ENCODE measurements around the gene WRNIP1.

DNA sequence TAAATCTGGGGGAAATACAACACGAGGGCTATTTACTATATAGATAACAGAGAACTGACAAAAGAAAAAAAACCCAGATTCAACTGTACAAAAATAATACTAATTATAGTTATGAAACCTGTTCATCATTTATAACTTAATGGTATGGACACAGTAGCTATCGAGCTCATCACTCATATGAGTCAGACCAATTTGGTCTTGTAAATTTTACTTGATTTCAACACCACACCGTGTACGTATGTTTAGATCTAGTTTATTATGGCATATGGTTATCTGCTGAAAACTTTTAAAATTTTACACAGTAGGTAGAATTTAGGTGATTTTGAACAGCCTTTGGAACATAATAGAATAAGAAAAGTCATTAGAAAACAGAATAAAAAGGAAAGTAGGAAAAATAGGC, 19.9 kb upstream of the WRNIP1 start:
- TF ChIP-seq, protein P1, sequence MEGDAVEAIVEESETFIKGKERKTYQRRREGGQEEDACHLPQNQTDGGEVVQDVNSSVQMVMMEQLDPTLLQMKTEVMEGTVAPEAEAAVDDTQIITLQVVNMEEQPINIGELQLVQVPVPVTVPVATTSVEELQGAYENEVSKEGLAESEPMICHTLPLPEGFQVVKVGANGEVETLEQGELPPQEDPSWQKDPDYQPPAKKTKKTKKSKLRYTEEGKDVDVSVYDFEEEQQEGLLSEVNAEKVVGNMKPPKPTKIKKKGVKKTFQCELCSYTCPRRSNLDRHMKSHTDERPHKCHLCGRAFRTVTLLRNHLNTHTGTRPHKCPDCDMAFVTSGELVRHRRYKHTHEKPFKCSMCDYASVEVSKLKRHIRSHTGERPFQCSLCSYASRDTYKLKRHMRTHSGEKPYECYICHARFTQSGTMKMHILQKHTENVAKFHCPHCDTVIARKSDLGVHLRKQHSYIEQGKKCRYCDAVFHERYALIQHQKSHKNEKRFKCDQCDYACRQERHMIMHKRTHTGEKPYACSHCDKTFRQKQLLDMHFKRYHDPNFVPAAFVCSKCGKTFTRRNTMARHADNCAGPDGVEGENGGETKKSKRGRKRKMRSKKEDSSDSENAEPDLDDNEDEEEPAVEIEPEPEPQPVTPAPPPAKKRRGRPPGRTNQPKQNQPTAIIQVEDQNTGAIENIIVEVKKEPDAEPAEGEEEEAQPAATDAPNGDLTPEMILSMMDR (IDR thresholded peaks at IDR 0.05) = no peak
- TF ChIP-seq EP300 (IDR thresholded peaks at IDR 0.05) (no peak), POLR2A (IDR thresholded peaks at IDR 0.05) (no peak)
